T1000 (cell line): ENCODE data around the gene DDA1.
"Not testable (repeated sequence)": the region's sequence is repeated elsewhere in the genome, so short reads cannot be mapped to it uniquely, and the experiment has no call there.

Experiments used
- DNase-seq: peaks from one replicate; lab custom pipeline; 2025; ENCODE audit warnings: mixed read lengths; lab: John Stamatoyannopoulos, UW

DDA1 gene

GRCh38 chr19:17309198-17309964, at the start of gene DDA1:
Gene DDA1 (plus strand): TSS chr19:17309563. CDS start chr19:17309655, 92 bp downstream.
- peak; percentile 97 for DNase-seq

- DNase-seq: no peak
Measured at GRCh38 chr19:17259934-17260333, 49.4 kb upstream of the DDA1 start.

- DNase-seq: peak; percentile 45
Measured at GRCh38 chr19:17260842-17261325, 48.5 kb upstream of the DDA1 start.

DNA sequence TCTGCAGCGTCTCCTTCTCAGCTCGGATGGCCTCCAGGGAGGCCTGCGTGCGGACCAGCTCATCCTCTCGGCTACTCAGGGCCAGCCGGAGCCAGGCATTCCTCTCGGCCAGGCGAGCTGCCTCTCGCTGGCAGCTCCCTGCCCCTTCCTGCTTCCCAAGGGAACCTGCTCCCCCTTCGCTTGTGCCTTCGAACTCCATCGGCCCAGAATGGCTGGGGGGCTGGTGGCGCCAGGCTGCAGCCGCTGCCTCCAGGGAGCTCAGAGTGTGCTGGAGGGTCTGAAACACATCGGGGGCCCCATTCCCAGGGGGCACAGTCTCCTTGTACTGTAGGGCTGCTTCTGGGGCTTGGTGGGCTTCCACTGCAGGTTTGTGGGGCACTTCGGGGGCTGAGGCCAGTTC, 46.8 kb upstream of the DDA1 start:
- no peak for DNase-seq

GRCh38 chr19:17263712-17264640, 45.4 kb upstream of the DDA1 start:
- no peak for DNase-seq

DNA sequence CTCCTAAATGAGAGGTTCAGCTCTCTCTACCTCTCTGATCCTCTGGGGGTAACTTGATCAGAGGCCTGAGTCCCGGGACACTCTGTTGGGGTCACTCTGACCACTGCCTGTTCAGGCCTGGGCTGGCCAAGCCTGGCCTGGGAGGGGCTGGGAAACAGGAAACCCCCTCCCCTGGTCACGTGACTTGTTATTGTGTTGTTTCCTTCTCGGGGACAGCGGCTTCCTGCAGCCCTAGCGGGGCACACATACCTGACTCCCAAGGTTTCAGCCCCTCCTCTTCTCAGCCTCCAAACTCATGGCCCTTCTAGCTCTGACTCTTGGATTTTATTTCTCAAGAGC, 44.8 kb upstream of the DDA1 start, which contains the start of gene USHBP1:
Gene USHBP1 (minus strand): TSS at position 105 of the 339 bp plus-strand sequence. CDS start 446 bp downstream, outside the sequence.
- no peak for DNase-seq

DNA sequence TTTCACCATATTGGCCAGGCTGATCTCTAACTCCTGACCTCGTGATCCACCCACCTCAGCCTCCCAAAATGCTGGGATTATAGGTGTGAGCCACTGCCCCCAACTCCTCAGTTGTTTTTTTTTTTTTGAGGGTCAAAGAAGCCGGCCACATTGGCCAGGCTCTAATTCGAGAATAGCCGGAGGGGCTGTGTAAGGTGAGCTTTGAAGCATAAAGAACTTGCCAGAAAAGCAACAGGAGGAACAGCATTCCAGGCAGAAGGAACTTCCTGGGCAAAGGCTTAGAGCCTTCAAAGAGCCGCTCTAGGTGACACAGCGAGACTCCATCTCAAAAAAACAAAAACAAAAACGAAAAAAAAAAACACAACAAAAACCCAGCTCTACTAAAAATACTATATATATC, 43.3 kb upstream of the DDA1 start:
- DNase-seq: no peak

DNA sequence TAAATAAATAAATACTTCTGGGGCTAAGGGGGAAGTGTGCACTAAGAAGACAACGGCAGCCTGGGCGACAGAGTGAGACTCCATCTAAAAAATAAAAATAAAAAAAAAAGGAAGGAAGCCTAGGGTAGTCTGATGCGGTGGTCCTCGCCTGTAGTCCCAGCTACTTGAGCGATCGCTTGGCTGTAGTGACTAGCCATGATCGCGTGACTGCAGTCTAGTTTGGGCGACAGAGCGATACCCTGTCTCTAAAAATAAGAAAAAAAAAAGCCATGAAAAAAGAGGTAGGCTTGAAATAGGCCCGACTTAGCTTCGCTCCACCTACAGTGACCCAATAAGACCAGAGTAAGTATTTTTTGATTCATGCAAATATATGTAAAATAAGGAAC, 42.8 kb upstream of the DDA1 start:
- no peak for DNase-seq

GRCh38 chr19:17266975-17267788, 42.2 kb upstream of the DDA1 start, which contains the start of gene BABAM1:
Gene BABAM1 (plus strand): TSS chr19:17267443. CDS start chr19:17268807, 1,364 bp downstream.
- DNase-seq: peak; percentile 94

DNA sequence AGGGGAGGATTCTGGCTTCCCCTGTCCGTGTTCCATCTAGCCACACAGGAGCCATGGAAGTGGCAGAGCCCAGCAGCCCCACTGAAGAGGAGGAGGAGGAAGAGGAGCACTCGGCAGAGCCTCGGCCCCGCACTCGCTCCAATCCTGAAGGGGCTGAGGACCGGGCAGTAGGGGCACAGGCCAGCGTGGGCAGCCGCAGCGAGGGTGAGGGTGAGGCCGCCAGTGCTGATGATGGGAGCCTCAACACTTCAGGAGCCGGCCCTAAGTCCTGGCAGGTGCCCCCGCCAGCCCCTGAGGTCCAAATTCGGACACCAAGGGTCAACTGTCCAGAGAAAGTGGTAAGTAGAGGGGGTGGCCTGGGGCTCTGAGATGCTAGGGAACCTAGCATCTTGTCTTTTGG, 40.6 kb upstream of the DDA1 start:
- DNase-seq: no peak

- not testable (repeated sequence) for DNase-seq
Measured at GRCh38 chr19:17274892-17275291, 34.5 kb upstream of the DDA1 start.

DNA sequence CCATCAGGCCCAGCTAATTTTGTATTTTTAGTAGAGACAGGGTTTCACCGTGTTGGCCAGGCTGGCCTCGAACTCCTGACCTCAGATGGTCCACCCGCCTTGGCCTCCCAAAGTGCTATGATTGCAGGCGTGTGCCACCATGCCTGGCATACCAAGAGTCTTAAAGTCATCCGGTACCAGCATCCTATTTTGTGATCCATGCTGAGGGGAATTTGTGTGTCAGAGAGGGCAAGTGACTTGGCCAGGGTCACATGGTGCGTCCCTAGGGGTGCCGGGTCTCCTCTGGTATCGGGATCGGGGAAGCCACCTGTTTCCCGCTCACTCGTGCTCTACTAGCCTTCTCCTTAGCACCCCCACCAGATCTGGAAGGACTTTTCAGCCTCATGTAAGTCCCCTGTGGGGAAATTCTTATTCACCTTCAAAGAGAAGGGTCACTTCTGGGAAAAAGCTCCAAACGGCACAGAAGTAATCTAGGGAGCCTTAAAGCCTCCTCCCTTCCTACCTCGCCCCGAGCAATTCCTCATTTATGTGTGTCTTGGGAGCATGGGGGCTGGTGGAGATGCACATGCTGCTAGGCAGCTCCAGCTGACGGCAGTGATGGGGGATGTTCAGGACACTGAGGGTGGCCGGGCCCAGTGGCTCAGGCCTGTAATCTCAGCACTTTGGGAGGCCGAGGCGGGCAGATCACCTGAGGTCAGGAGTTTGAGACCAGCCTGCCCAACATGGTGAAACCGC, 33.8 kb upstream of the DDA1 start:
- no peak for DNase-seq

DNA sequence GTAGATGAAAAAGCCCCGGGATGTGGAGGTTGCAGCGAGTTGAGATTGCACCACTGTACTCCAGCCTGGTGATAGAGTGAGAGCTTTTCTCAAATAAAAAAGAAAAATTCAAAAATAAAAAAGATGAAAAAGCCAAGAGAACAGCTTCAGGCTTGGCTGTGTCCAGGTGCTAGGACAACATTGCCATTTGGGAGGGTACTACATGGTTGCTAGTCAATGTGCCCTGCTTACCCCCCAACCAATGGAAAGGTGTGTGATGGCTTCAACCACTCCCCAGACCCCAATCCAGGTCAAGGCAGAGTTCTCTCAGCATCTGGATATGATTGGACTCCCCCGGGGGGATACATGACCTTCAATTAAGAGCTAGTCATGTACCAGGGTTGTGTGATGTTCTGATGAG, 29.9 kb upstream of the DDA1 start:
- no peak for DNase-seq

DNA sequence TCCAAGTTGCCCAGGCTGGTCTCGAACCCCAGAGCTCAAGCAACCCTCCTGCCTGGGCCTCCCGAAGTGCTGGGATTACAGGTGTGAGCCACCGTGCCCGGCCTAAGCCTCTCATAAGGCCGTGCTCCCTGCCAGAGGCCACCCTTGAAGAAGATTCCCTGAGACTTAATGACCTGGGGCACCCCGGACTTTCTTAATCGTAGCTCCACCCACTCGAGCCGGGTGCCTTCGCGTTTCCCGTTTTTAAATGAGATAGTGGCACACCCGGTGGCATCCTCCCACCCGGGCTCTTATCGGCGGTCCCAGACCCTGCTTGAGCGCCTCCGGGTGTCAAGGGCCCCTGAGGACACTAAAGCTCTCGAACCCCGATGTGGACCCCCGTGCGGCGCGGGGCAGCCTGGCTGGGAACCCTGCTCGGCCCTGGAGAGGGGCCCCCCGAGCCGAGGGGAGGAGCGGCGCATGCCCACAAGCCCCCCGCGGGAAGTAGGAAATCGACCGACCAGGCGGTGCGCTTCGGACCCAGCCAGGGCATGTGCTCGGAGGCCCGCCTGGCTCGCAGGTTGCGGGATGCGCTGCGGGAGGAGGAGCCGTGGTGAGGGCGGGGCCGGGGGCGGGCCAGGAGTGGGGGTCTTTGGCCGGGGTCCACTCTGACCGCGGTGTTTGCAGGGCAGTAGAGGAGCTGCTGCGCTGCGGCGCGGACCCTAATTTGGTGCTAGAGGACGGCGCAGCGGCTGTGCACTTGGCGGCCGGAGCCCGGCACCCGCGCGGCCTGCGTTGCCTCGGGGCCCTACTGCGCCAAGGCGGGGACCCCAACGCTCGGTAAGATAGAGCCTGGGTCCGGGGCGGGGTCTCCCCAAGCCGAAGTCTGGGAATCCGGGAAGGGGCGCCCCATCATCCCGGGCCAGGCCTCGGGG, 27.7 kb upstream of the DDA1 start, which contains the start of gene ANKLE1:
Gene ANKLE1 (plus strand): TSS at position 511 of the 914 bp plus-strand sequence. CDS start 20 bp downstream, at position 531.
- peak; percentile 37 for DNase-seq

DNA sequence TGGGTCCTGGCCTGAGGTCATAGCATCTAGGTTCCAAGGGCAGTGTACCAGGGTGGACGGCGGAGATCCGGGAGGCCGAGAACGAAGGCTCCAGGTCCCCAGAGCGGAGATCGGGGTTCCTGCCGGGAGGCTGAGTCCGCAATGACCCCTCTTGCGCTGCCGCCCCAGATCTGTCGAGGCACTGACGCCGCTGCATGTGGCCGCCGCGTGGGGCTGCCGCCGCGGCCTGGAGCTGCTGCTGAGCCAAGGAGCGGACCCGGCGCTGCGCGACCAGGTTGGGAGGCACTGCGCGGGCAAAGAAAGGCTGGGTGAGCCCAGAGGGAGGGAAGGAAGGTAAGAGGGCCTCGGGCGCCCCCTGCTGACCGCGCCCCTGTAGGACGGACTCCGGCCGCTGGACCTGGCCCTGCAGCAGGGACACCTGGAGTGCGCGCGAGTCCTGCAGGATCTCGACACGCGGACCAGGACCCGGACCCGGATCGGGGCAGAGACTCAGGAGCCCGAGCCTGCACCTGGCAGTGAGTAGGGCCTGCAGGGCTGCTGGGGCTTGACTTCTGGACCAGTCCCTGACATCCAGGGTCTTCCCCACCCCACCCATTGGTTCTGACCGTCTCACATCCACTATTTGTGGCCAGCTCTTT, 26.8 kb upstream of the DDA1 start:
- peak; percentile 77 for DNase-seq

DNA sequence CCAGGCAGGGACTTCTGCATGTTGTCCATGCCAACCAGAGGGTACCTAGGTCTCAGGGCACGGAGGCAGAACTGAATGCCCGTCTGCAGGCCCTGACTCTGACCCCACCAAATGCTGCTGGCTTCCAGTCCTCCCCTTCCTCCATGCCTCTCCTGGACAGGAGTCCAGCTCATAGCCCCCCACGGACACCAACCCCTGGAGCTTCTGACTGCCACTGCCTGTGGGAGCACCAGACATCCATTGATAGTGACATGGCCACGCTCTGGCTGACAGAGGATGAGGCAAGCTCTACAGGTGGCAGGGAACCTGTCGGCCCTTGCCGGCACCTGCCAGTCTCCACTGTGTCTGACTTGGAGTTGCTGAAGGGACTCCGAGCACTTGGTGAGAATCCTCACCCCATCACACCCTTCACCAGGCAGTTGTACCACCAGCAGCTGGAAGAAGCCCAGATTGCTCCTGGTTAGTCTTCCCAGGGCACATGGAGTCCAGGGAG, 25.8 kb upstream of the DDA1 start:
- no peak for DNase-seq

GRCh38 chr19:17285415-17286135, 23.8 kb upstream of the DDA1 start:
- DNase-seq: no peak

DNA sequence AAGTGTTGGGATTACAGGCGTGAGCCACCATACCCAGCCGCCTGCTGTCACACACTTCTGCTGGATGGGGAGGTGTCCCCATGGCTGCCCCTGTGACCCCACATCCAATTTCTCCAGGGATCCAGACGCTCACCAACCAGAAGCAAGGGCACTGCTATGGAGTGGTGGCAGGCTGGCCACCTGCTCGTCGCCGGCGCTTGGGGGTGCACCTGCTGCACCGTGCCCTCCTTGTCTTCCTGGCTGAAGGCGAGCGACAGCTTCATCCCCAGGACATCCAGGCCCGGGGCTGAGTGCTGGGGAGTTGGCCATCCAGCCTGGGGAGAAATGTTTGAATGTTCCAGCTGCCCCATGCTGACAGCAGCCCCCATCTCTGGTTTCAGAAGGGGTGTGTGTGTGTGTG, 23.1 kb upstream of the DDA1 start:
- no peak for DNase-seq

- DNase-seq: no peak
Measured at GRCh38 chr19:17286752-17287151, 22.6 kb upstream of the DDA1 start.
